Activated naive CD4-positive, alpha-beta T cell treated with anti-CD3 and anti-CD28 coated beads for 36 hours (primary cell): ENCODE measurements around the gene HOXB6. TPM values are rescaled to one million over a fixed set of nuclear protein-coding genes. Genes with fewer than 3 reads are reported as not detected.
A peak's percentile ranks its signal among the peaks of the same experiment; 100 is the strongest.

ENCODE experiments used
- CTCF ChIA-PET: fragments of 350-600 bp; sonication (Branson Sonifier 250); formaldehyde crosslinking; loops from one replicate; lab custom pipeline; 2021; ENCODE audit warnings: antibody characterized with exemption; lab: Charles Lee
- DNase-seq: peaks from one replicate; pipeline ENCODE4 v3.0.0-alpha.2; 2020
- H3K27ac Mint-ChIP-seq: one replicate; pipeline ENCODE4 v1.8.0; 2021; ENCODE audit warnings: mild to moderate bottlenecking, mixed read lengths
- H3K27me3 Mint-ChIP-seq: one replicate; pipeline ENCODE4 v1.8.0; 2021; ENCODE audit warnings: low read depth, mixed read lengths
- H3K36me3 Mint-ChIP-seq: one replicate; pipeline ENCODE4 v1.8.0; 2021; ENCODE audit warnings: low read depth, mixed read lengths
- H3K4me1 Mint-ChIP-seq: one replicate; pipeline ENCODE4 v1.8.0; 2021; ENCODE audit warnings: low read depth, mixed read lengths
- H3K4me3 Mint-ChIP-seq: one replicate; pipeline ENCODE4 v1.8.0; 2021; ENCODE audit warnings: mild to moderate bottlenecking, moderate library complexity, mixed read lengths
- H3K9me3 Mint-ChIP-seq: one replicate; pipeline ENCODE4 v1.8.0; 2021; ENCODE audit warnings: mixed read lengths
- intact Hi-C: fragments of 100-400 bp; cut with micrococcal nuclease; formaldehyde crosslinking; loops from one replicate; pipeline ENCODE4 v1.15.1; 2023
- total RNA-seq, 2 experiments: library from RNA; stranded (reverse); gene quantifications; one replicate each; pipeline ENCODE4 v1.2.3, GENCODE V29; 2021

HOXB6 gene
- total RNA-seq, 2 experiments from 2014 or later, result not detected

DNA sequence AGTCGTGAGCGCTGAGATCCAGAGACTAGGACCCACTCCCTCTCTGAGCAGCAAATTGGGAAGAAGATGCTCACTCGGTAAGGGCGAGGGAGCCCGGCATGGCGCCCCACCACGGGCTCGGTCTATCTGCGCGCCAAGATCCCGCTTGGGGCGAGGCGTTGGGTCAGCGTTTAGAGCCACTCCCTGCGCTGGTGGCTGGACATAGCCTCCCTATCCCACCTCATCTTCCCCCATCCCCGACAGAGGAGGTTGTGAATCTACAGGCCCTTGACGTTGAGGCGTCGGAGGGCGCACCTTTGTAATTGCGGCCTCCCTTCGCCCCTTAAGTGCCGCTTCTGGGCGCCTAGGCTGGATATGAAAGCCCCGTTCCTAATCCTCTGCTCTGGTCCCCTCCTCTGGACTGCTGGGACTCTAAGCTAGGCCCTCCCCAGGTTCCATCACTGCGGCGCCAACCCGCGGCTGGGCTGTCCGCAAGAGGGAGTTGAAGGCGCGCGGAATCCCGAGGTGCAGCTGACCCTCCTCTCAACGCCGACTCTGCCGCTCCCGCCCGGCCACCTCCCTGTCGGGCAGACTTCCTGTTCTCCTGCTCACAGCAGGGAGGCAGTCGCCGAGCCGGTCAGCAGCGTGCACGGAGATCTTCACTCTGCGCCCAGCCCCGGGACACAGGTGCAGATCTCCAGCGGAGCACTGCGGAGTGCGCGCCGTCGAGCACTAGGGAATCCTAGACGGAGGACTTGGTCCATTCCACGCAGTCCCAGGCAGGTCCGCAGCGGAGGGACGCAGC, 37.5 kb upstream of the HOXB6 start:
- intact Hi-C loops, result no loop called here
- Mint-ChIP-seq H3K9me3 (no peaks in the 10 kb centered on the region), H3K4me3 (no peak overlapping the region), H3K27me3 (peaks cover 87% of the 10 kb centered on the region), H3K4me1 (peaks cover 18% of the 10 kb centered on the region), H3K36me3 (no peaks in the 10 kb centered on the region), H3K27ac (no peak overlapping the region)
- CTCF ChIA-PET, result interaction anchor here (0.6 to 0.7 kb wide), 2 partner anchors 79 to 543 kb away, joined by 3 read pairs; no protein-coding TSS in a partner anchor
- no peak for DNase-seq

DNA sequence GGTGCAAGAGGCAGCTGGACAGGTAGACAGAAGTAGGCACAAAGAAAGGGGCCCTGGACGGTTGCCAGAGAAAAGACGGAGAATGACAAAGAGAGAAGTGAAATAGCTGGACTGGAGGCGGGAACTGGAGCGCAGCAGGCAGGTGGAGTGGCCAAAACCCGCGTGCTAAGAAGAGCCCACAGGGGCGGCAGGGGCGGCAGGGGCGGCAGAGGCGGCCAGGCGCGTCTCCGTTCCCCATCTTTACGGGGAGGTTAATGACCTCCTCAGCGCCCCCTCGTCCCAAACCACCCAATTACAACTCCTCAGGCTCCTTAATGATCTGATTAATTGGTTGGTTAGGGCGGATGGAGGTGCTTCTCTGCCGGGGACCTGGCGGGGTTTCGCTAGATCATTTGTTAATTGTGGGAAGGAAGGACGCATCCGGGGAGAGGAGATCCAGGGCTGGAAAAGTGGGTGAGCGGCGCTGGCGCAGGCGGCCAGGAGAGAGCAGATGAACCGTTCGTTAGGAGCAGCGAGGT, 36.8 kb upstream of the HOXB6 start:
- Mint-ChIP-seq H3K9me3 (no peaks in the 10 kb centered on the region), H3K27ac (no peak overlapping the region), H3K36me3 (no peaks in the 10 kb centered on the region), H3K4me1 (peaks cover 16% of the 10 kb centered on the region), H3K27me3 (peaks cover 90% of the 10 kb centered on the region), H3K4me3 (no peak overlapping the region)
- no peak for DNase-seq
- CTCF ChIA-PET, result interaction anchor here (0.6 to 1.4 kb wide), 5 partner anchors 16 to 510 kb away, joined by 3 read pairs; partner anchors contain the start of gene HOXB9
- intact Hi-C loops, result no loop called here

DNA sequence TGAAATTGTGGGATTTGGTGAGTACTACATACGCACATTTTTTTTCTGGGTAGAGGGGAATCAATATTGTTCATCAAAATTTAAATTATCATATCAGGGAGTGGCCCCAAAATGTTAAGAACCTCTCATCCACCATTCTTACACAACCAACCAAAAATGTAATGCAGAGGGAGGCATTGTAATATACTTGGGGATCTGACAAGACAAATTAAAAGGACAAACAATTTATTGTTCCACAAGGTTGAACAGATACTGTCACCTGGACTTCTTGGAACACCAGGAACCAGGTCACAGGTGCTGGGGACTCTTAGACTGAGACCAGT, 36.0 kb upstream of the HOXB6 start:
- no peak for DNase-seq
- no peaks in the 10 kb centered on the region for H3K9me3 Mint-ChIP-seq
- no peaks in the 10 kb centered on the region for H3K36me3 Mint-ChIP-seq
- H3K27me3 Mint-ChIP-seq, result peaks cover 92% of the 10 kb centered on the region
- CTCF ChIA-PET, result interaction anchor here (0.6 to 1.4 kb wide), 7 partner anchors 8 to 509 kb away, joined by 3 to 4 read pairs (median 3); partner anchors contain the start of gene HOXB9
- intact Hi-C loops, result no loop called here
- H3K4me3 Mint-ChIP-seq, result no peak overlapping the region
- H3K27ac Mint-ChIP-seq, result no peak overlapping the region
- H3K4me1 Mint-ChIP-seq, result peaks cover 20% of the 10 kb centered on the region

DNA sequence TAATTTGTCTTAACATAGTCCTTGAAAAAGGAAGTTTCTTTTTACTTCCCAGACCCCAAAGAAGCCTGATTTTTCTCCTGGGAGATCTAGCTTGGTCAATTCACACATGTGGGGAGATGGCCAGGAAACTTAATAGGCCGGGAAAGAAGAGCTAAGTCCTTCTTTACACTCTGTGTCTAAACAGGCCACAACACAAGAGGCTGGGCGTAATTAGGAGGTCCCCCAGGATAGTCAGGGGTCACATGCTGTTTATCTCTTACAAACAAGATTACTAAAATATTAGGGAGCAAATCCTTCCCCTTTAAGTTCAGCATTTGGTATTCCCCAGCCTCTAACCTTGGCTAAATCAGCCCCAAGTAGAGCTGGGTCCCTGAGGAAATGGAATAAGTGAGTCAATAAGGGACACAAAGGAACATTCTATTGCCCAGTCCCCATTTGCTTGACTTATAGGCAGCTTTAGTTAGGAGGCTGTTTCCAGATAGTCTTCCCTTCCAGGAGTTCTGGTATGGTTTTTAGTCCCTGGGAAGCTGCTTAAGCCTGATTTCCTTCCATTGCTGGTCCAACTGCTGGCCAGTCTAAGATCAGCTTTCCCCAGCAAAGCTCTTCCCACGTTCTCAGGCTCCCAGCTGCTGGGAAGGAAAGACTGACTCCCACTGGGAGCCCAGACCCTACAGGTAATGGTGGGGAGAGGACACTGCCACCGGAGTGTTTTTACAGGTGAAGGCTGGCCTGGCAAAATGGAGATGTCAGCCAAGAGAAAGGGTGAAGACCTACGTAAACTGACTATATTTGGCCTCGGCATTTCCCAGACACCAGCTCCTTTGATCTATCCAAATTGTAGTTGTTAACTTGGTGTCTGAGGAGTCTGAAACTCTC, 35.4 kb upstream of the HOXB6 start:
- H3K4me1 Mint-ChIP-seq, result peaks cover 18% of the 10 kb centered on the region
- no peak for DNase-seq
- no peaks in the 10 kb centered on the region for H3K36me3 Mint-ChIP-seq
- H3K9me3 Mint-ChIP-seq, result no peaks in the 10 kb centered on the region
- no peak overlapping the region for H3K4me3 Mint-ChIP-seq
- H3K27ac Mint-ChIP-seq, result no peak overlapping the region
- CTCF ChIA-PET, result interaction anchor here (0.6 to 1.4 kb wide), 9 partner anchors 9 to 508 kb away, joined by 3 to 4 read pairs (median 3); partner anchors contain the start of gene PRAC2
- H3K27me3 Mint-ChIP-seq, result peaks cover 92% of the 10 kb centered on the region
- intact Hi-C loops, result no loop called here

DNA sequence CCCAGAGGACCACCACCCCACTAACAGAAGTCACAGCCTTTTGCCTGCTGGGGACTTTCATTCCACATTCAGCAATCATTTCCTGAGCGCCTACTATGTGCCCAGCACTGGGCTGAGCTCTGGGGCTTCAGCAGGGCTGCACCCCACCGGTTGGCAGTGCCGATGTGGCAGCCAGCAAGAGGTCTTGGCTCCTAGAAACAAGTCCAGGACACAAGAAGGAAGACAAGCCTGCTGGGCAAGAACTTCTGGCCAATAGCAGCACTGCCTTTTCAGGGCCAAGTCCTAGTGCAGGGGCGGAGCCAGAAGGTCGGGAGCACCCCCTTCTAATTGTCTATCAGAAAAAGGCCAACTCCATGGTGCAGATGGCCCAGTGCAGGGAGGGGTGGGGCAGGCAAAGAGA, 34.4 kb upstream of the HOXB6 start:
- H3K4me3 Mint-ChIP-seq, result no peak overlapping the region
- CTCF ChIA-PET, result interaction anchor here (0.7 kb wide), 1 partner anchor 25 kb away, joined by 4 read pairs; no protein-coding TSS in a partner anchor

DNA sequence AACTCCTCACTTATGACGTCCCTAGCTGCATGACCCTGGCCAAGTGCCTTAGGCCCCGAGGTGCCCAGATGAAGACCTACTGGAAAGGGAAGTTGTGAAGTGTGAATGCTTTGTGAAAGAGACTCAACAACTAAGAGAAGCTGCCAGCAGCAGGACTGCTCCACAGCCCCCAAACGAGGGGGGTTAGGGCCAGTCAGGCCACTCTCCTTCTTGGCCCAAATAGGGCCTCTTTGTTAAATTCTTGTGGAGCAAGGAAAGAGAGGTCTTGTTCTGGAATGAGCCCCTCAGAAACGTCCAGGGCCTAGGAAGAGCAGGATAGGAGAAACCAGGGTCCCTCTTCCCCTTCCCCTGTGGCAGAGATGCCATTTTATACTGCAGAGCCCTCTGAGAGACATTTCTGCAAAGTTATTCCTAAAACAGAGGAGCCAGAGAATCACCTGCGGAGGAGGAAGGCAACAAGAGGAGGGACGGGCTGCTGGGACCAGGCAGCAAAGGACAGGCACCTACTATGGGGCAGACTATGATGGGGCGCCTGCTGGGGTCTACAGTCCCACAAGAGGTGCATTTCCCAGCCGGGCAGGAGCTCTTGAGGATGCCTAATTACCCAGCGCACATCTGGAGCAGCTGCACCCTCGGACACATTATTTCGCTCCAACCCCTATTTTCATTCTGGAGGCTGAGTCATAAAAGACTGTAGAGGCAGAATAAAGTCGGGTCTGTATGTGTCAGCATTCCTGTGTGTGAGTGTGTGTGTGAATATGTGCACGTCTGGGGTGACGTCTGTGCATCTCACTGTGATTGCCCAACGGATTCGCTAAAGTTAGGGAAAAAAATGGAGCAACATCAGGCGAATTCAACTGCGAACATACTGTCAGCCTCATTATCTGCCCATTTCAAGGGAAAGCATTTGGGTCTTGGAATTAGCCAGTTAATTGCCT, 32.8 kb upstream of the HOXB6 start:
- no peak overlapping the region for H3K4me3 Mint-ChIP-seq
- H3K9me3 Mint-ChIP-seq, result no peaks in the 10 kb centered on the region
- intact Hi-C loops, result no loop called here

More for the DNA sequence above, 34.4 kb upstream of the HOXB6 start:
- Mint-ChIP-seq H3K27ac (no peak overlapping the region), H3K27me3 (peaks cover 92% of the 10 kb centered on the region), H3K9me3 (no peaks in the 10 kb centered on the region), H3K36me3 (no peaks in the 10 kb centered on the region), H3K4me1 (peaks cover 18% of the 10 kb centered on the region)
- intact Hi-C loops, result no loop called here
- DNase-seq, result no peak

DNA sequence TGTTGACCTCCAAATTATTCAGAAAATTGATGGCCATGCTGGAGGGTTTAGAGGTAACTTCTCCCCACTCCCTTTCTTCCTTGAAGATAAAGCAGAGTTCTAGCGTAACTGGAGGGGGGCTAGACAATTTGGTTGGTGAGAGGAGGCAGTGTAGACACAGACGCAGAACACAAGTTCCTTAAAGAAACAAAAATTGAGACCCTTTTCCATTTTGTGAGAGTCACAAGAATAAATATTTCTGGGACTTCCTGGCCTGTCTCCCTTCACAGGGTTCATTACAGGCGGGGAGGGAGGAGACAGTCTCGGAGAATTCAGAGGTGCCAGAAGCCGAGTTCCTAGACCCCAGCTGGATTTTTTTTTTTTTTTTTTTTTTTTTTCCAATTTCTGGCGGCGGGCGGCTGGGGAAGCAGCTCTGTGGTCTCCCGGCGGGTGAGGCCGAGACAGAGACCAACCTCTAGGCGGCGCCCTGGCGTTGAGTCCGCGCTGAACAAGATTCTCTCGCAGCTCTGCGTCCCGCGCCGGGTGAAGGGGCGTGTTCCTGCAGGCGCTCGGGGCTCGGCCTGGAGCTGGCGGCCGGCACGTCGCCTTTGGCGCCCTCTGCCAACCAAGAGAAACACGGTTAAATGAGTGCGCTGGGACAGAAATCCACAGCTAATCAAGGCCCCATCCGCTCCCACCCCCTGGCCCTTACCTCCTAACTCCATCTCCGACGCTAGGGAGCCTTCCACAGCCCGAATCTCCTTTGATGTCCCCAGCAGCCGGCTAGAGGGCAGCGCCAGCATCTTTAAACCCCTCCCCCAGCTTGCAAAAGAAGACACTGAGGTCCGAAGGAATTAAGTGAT, 31.6 kb upstream of the HOXB6 start:
- intact Hi-C loops, result no loop called here
- DNase-seq, result peak; percentile 85
- H3K36me3 Mint-ChIP-seq, result no peaks in the 10 kb centered on the region
- peak overlapping the region; percentile 22 for H3K4me3 Mint-ChIP-seq
- H3K27ac Mint-ChIP-seq, result no peak overlapping the region
- H3K27me3 Mint-ChIP-seq, result peaks cover 89% of the 10 kb centered on the region
- H3K9me3 Mint-ChIP-seq, result no peaks in the 10 kb centered on the region
- H3K4me1 Mint-ChIP-seq, result peaks cover 10% of the 10 kb centered on the region
- CTCF ChIA-PET, result interaction anchor here (0.6 to 4.6 kb wide), 25 partner anchors 10 to 467 kb away, joined by 3 to 29 read pairs (median 4); partner anchors contain the start of genes ATP5MC1, HOXB8 and HOXB9

More for the DNA sequence above, 32.8 kb upstream of the HOXB6 start:
- Mint-ChIP-seq H3K36me3 (no peaks in the 10 kb centered on the region), H3K27ac (no peak overlapping the region), H3K27me3 (peaks cover 91% of the 10 kb centered on the region), H3K4me1 (peaks cover 18% of the 10 kb centered on the region)
- CTCF ChIA-PET, result interaction anchor here (0.7 to 4.6 kb wide), 11 partner anchors 11 to 392 kb away, joined by 3 to 29 read pairs (median 5); partner anchors contain the start of genes ATP5MC1, HOXB8 and HOXB9
- DNase-seq, result no peak

DNA sequence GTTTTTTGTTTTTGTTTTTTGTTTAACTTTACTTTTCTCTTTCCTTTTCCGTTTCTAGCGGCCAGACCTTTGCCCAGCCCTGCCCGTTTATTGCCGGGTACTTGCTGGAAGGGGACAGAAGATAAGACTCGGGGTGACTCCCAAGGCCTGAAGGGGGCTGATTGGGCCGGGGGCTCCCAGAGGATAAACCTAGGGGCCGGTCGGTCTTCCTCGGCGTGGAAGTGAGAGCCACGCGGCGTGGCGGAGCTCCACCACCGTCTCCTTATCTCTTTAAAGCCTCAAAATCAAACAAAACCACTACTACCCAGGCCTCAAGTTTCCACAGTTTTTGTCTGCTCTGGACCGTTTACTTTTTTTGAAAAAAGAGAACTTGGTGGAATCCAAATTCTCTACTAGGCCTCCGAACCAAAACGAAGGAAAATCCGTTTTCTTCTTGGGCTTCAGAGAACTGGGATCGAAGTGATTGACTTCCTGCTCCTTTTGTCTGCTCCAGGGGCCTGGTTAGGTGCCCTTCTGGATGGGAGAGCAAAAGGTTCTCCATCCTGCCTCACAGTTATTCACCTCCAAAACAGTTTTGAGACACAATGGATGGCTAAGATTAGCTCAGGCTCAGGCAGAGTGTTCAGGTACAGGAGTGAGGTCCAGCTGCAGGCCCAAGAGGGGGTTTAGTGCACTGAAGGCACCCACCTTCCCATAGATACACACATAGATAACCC, 29.9 kb upstream of the HOXB6 start:
- intact Hi-C loops, result loop anchor here (1.0 kb wide), 1 partner anchor 8 kb away; the partner anchor contains the start of gene HOXB9
- Mint-ChIP-seq H3K36me3 (no peaks in the 10 kb centered on the region), H3K4me1 (peaks cover 10% of the 10 kb centered on the region), H3K4me3 (peak overlapping the region; percentile 52), H3K27ac (no peak overlapping the region), H3K9me3 (no peaks in the 10 kb centered on the region), H3K27me3 (peaks cover 85% of the 10 kb centered on the region)
- CTCF ChIA-PET, result interaction anchor here (0.6 to 4.6 kb wide), 3 partner anchors 8 to 17 kb away, joined by 3 to 29 read pairs (median 9); partner anchors contain the start of gene HOXB9
- no peak for DNase-seq

DNA sequence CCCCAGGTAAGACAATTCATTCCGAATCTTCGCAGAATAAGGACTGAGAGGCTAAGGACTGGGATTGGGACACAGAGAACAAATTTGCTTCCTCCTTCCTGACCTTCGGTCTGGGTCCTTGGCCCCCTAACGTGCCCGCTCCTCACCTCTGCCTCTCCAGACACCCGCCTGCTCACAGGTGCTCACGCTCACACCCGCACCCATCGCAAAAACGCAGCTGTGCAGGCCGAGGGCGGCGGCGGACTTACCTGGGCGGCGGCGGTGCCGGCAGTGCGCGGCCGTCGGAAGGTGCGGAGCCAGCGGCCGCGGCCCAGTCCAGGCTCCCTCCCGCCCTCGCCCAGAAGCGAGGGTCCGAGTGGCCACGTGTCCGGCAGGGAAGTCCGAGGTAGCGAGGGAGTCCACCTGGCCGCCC, 28.5 kb upstream of the HOXB6 start:
- Mint-ChIP-seq H3K27ac (no peak overlapping the region), H3K4me3 (no peak overlapping the region), H3K9me3 (no peaks in the 10 kb centered on the region), H3K27me3 (peaks cover 88% of the 10 kb centered on the region), H3K4me1 (peaks cover 10% of the 10 kb centered on the region), H3K36me3 (no peaks in the 10 kb centered on the region)
- DNase-seq, result no peak
- intact Hi-C loops, result no loop called here
- CTCF ChIA-PET, result no interaction called here

DNA sequence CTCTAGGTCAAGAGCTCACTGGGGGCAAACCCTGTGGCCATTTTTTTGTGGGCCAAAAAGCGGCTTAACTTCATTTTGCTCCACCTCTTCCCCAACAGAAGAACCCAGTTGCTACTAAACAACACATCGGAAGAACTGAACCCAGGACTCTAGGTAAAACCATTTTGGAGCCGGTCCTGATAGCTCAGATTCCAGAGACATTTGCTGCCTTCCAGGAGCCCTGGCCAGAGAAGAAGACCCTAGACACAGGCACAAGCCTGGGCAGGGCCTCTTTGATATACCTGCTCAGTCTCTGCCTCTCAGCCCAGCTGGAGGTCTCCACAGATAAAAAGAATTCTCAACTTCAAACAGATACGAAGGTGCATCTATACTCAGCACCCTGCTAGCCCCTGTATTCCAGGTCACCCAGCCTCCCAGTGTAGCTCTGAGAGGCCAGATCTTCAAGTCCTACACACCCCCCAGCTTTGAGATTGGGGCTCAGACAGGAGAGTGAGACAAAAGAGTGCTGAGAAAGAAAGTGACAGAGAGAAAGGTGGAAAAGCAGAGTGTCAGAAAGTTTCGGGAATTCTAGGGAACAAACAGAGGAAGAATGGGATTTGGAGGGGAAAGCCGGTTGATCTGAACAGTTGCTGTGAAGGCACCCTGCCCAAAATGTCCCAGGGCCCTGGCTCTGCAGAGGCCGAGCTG, 27.9 kb upstream of the HOXB6 start:
- Mint-ChIP-seq H3K27me3 (peaks cover 88% of the 10 kb centered on the region), H3K4me1 (peaks cover 10% of the 10 kb centered on the region), H3K27ac (no peak overlapping the region), H3K9me3 (no peaks in the 10 kb centered on the region), H3K4me3 (peak overlapping the region; percentile 4), H3K36me3 (no peaks in the 10 kb centered on the region)
- intact Hi-C loops, result no loop called here
- CTCF ChIA-PET, result interaction anchor here (1.1 kb wide), 2 partner anchors 25 to 46 kb away, joined by 3 to 5 read pairs; no protein-coding TSS in a partner anchor
- DNase-seq, result no peak
